Lower lobe of right lung (tissue), 2 donors: ENCODE data around the gene PFKFB2. TPM values are rescaled to one million over a fixed set of nuclear protein-coding genes. Genes with fewer than 3 reads are reported as not detected.

Experiments used
- ATAC-seq, 2 donors: fragments of 200-7000 bp; cut with Tn5 transposase; one replicate each; pipeline ENCODE4 v1.9.1; 2020 to 2022; ENCODE audit warnings: mild to moderate bottlenecking in 2 of 2, moderate library complexity in 2 of 2
- DNase-seq: peaks from one replicate; pipeline ENCODE4 v3.0.0-alpha.2; 2020
- H3K27ac ChIP-seq: fragments of 200-600 bp; one replicate; pipeline ENCODE4 v1.8.0; 2022
- H3K27me3 ChIP-seq: fragments of 200-600 bp; one replicate; pipeline ENCODE4 v1.8.0; 2022; ENCODE audit warnings: low read depth
- H3K36me3 ChIP-seq: fragments of 200-600 bp; one replicate; pipeline ENCODE4 v1.8.0; 2022; ENCODE audit warnings: mild to moderate bottlenecking
- H3K4me1 ChIP-seq: fragments of 200-600 bp; one replicate; pipeline ENCODE4 v1.8.0; 2022
- H3K4me3 ChIP-seq: fragments of 200-600 bp; one replicate; pipeline ENCODE4 v1.8.0; 2022; ENCODE audit warnings: mild to moderate bottlenecking
- H3K9me3 ChIP-seq: fragments of 200-600 bp; one replicate; pipeline ENCODE4 v1.8.0; 2022
- intact Hi-C: fragments of 100-400 bp; cut with DNase I; formaldehyde crosslinking; loops from one replicate; pipeline ENCODE4 v1.11.0; 2022
- total RNA-seq: library from RNA; stranded (reverse); fragmentation: NEBNext Ultra II Directional; extraction: Animal tissue kit (Norgen Biotek cat#: 25700); gene quantifications from one replicate; pipeline ENCODE4 v1.2.1, GENCODE V29; 2021
- TF ChIP-seq, protein P1 (sequence below): fragments of 200-600 bp; IDR thresholded peaks from one replicate; pipeline ENCODE4 v1.8.0; 2022; ENCODE audit warnings: antibody characterized with exemption, mild to moderate bottlenecking
- donor health status: DM: no; HTN: yes; CAD: no; lungs with severe emphysema.

PFKFB2 gene
- total RNA-seq, 1 donor from 2014 or later: 41.5 TPM

DNA sequence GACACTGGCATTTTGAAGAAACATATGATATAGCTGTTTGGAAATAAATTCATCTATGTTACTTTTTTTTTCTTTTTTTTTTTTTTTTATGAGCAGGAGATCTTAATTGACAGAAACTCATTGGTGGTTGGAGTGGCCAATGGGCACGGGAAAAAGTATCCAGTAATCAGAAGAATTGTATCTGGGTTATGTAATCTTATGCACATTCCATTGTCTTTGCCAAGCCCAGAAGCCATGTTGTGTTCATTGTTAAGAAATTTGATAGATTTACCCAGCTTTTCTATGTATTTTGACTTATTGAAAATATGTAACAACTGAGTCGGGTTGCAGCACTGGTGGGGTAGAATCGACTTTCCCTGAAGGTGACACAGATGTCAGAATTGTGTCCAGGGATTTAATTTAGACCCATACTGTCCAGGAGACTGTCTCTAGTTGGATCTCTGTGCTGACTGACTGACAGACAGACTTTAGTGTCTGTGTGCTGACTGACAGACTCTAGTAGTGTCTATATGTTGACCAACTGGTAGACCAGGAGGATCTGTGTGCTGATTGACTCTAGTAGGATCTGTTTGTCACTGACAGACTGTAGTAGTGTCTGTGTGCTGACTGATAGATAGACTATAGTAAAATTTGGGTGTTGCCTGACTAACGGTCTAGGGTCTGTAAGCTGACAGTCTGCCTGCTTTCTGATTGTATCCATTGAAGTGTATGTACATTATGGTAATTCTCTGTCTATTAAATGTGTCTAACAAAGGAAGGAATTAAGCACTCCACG, 23.3 kb downstream of the PFKFB2 start:
- intact Hi-C loops: no loop called here
- DNase-seq: no peak
- TF ChIP-seq, protein P1, sequence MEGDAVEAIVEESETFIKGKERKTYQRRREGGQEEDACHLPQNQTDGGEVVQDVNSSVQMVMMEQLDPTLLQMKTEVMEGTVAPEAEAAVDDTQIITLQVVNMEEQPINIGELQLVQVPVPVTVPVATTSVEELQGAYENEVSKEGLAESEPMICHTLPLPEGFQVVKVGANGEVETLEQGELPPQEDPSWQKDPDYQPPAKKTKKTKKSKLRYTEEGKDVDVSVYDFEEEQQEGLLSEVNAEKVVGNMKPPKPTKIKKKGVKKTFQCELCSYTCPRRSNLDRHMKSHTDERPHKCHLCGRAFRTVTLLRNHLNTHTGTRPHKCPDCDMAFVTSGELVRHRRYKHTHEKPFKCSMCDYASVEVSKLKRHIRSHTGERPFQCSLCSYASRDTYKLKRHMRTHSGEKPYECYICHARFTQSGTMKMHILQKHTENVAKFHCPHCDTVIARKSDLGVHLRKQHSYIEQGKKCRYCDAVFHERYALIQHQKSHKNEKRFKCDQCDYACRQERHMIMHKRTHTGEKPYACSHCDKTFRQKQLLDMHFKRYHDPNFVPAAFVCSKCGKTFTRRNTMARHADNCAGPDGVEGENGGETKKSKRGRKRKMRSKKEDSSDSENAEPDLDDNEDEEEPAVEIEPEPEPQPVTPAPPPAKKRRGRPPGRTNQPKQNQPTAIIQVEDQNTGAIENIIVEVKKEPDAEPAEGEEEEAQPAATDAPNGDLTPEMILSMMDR: no peak
- no peak for ATAC-seq
- Histone ChIP-seq H3K36me3 (peaks cover 37% of the 10 kb centered on the region), H3K4me1 (peaks cover 6% of the 10 kb centered on the region), H3K4me3 (no peak overlapping the region), H3K27ac (no peak overlapping the region), H3K27me3 (no peaks in the 10 kb centered on the region), H3K9me3 (no peaks in the 10 kb centered on the region)

DNA sequence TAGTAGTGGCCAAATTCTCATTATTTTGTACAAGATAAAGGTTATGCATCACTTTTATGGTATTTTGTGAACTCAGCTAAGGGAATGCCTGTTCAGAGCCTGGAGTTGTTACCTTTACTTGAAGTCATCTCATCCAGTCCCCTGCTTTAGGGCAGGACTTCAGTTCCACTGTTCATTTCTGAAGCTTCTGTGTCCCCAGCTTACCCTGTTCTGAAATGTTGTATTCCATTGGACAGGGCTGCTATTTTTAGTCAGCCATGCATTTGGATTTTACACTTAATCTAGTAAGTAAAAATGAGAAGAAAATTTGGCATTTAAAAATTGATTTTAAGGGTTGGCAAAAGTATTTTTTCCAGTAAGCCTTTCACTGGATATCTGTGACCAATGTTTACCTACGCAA, 23.9 kb downstream of the PFKFB2 start:
- ATAC-seq (no peak), DNase-seq (no peak)
- Histone ChIP-seq H3K9me3 (no peaks in the 10 kb centered on the region), H3K4me3 (no peak overlapping the region), H3K4me1 (peaks cover 6% of the 10 kb centered on the region), H3K27ac (no peak overlapping the region), H3K27me3 (no peaks in the 10 kb centered on the region), H3K36me3 (peaks cover 31% of the 10 kb centered on the region)
- TF ChIP-seq, protein P1: no peak
- intact Hi-C loops: no loop called here

DNA sequence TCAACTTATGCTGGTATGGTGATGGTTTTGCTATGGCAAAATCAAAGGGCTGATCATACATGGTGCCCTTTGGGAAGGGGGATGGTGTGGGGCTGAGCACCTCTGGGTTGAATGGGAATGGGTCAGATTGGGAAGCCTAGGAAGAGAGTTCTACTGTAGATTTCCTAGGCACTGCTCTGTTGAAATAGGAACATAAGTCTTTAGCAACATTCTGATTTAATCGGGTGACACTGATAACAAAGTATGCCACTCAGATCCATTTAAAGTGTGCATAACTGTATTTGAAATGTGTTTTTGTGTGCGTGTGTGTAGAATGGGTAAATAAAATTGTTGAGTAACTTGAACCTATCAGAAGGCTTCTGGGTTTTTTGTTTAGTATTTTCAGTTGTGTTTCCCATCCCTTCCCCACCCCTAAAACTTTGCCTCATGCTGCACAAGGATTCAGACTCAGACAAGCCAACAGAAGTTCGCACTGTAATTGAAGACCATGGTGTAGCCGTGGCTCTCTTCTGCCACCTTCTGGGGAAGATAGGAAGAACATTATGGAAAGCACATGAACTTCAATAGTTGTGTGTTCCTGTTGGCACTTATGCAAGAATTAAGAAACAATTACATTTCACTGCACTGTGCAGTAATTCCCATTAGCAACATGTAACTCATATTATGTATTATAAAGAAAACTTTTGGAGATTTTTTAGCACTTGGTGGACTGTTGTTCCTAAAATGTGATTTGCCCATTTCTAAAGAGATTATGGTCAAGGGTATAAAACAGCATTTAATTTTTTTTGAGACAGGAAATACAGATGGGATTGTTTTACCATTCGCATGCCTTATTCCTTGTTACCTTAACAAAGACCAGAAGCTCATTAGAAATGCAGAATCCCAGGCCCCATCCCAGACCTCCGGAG, 24.6 kb downstream of the PFKFB2 start:
- Histone ChIP-seq H3K36me3 (peaks cover 24% of the 10 kb centered on the region), H3K9me3 (no peaks in the 10 kb centered on the region), H3K4me3 (no peak overlapping the region), H3K27ac (no peak overlapping the region), H3K4me1 (peaks cover 6% of the 10 kb centered on the region), H3K27me3 (no peaks in the 10 kb centered on the region)
- ATAC-seq (peak; percentile 91 to 95), DNase-seq (no peak)
- TF ChIP-seq, protein P1: peak; percentile 84
- intact Hi-C loops: no loop called here

GRCh38 chr1:207078578-207079132, 25.6 kb downstream of the PFKFB2 start:
- DNase-seq (no peak), ATAC-seq (no peak)
- Histone ChIP-seq H3K27ac (no peak overlapping the region), H3K27me3 (no peaks in the 10 kb centered on the region), H3K4me3 (no peak overlapping the region), H3K36me3 (peaks cover 18% of the 10 kb centered on the region), H3K9me3 (no peaks in the 10 kb centered on the region), H3K4me1 (peaks cover 9% of the 10 kb centered on the region)
- intact Hi-C loops: no loop called here
- TF ChIP-seq, protein P1: no peak

DNA sequence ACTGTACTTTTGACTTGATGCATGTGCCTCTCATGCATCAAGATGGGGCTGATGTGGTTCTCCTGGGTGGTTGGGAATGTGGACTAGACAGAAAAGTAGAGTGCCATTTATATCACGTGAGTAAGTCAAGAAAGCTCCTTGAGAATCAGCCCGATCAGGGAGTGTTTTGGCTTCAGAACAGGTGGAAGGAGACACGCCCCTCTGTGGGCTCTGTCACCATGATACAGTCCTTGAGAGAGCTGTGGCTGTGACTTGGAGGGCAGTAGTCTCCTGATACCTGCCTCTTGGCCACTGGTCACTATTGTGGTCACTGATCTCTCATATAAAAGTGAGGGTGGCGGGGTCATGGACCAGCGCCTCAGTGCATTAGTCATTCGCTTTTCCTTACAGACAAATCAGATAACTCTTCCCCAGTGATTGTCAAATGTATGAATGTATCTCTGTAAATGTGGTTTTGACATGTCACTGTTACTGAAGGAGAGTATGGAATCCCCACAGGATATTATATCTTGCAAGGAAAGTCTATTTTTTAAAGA, 26.7 kb downstream of the PFKFB2 start:
- no peak overlapping the region for H3K27ac ChIP-seq
- ATAC-seq (peak; percentile 34 to 37), DNase-seq (no peak)
- H3K36me3 ChIP-seq: peaks cover 18% of the 10 kb centered on the region
- H3K9me3 ChIP-seq: no peaks in the 10 kb centered on the region
- intact Hi-C loops: loop anchor here (10.0 kb wide), 1 partner anchor 325 kb away; no protein-coding TSS in a partner anchor
- H3K4me1 ChIP-seq: peaks cover 21% of the 10 kb centered on the region
- no peak overlapping the region for H3K4me3 ChIP-seq
- H3K27me3 ChIP-seq: no peaks in the 10 kb centered on the region
- TF ChIP-seq, protein P1: no peak
